ENCODE measurements around the gene GNG7. TPM values are rescaled to one million over a fixed set of nuclear protein-coding genes. Genes with fewer than 3 reads are reported as not detected.
"Not testable (repeated sequence)": the region's sequence is repeated elsewhere in the genome, so short reads cannot be mapped to it uniquely, and the experiment has no call there.

Gene GNG7
- total RNA-seq, 1 donor from 2014 or later: 1.8 TPM

DNA sequence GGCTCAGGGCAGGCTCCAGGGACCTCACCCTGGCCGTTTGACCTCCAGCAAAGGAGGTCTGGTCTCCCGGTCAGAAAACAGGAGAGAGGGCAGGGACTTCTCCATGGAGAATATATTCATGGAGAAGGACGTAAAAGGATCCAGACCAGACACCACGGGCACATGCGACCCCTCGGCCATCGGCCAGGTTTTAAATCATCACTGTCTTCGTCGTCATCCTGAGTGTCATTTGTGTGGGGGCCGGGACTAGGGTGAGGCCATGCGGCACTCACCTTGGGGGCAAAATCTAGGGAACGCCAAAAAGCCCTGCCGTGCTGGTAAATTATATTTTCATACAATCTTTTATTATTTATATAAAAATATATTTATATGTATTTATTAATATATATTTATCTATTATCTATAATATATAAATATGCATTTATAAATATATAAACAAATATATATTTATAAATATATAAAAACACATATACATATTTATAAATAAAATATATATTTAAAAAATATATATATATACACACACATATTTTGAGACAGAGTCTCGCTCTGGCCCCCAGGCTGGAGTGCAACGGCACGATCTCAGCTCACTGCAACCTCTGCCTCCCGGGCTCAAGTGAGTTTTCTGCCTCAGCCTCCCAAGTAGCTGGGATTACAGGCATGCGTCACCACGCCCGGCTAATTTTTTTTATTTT, 151.2 kb downstream of the GNG7 start:
- DNase-seq (ENCODE audit: low read depth): no peak

DNA sequence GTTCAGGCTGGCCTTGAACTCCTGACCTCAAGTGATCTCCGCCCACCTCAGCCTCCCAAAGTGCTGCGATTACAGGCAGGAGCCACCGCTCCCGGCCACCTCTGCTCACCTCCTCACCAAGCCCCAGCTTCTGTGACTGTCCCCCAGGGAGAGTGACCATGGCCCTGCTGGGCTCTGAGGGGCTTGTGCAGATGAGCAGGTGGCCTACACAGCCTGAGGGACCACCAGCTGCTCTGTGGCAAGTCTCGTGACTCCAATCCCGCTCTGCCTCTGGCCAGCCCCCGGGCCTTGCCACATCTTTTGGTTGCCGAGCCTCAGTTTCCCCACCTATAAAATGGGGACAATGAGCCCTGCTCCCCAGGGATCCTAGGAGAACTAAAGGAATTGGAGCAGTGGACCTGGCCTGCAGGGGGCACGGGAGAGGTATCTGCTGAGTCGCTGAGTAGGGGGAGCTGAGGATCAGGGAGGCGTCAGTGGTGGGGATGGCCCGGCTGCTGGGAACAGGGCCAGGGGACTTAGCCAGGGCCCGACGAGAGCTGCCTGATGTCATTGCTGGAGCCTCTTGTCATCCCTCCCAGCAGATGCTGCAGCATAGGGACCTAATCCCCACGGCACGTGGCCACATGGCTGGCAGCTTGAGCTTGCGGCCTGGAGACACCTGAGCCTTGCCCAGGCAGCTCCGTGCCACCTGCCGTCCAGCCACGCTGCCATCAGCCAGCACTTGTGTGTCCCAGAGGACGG, 151.9 kb downstream of the GNG7 start:
- DNase-seq (ENCODE audit: low read depth): no peak

DNA sequence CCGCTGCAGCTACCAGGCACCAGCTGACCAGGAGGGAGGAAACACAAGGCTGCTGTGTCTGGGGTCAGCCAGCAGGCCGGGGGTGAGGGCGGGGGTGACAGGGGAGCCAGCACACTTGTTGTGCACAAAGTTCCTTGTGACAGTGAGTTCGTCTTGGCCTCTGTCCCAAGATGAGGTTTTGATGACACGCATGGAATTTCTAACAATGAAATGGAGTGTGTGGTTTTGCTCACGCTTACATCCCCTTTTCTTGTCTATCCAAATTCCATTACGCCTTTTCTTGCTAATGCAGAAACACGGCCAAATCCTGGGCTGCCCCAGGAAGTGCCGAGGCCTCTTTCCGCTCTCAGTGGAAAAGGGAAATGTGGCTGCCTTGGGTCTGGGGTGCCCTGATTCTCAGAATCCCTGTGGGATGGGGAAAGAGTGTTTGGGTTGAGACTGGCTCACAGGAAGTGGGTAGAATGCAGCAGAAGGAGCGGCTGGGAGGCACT, 152.7 kb downstream of the GNG7 start:
- DNase-seq (ENCODE audit: low read depth): peak; percentile 73

DNA sequence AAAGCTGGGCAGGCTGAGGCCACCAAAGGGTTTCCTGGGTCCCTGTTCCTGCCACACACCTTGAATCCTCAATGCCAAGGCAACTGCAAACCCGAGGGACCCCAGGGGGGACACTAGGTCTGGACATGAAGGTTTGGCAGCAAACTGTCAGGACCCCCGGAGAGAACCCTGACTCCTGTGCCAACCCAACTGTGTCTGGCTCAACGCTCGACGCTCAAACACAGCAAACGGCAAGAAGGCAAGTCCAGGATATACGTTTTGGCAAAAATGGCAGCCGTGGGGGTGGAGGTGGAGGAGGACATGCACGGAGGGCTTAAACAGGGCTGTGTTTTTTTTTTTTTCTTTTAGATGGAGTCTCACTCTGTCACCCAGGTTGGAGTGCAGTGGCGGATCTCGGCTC, 153.5 kb downstream of the GNG7 start:
- no peak for DNase-seq (ENCODE audit: low read depth)

DNA sequence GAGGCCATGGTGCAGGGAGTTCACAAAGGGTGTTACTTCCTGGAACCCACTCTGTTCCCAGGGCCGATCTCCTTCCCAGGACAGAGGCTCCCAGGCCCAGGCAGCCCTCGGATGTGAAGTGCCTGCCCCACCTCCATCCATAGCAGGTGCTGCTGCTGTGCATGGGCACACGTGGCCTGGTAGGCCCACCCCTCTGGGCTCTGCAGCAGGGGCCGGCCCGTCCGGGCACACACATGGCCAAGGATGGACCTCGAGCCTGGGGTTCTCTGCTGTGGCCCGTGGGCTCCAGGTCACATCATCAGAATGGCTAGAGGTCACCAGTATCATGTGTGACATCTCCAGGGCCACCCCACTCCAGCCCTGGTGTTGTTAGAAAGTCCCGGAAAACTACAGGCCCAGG, 154.8 kb downstream of the GNG7 start:
- no peak for DNase-seq (ENCODE audit: low read depth)

DNA sequence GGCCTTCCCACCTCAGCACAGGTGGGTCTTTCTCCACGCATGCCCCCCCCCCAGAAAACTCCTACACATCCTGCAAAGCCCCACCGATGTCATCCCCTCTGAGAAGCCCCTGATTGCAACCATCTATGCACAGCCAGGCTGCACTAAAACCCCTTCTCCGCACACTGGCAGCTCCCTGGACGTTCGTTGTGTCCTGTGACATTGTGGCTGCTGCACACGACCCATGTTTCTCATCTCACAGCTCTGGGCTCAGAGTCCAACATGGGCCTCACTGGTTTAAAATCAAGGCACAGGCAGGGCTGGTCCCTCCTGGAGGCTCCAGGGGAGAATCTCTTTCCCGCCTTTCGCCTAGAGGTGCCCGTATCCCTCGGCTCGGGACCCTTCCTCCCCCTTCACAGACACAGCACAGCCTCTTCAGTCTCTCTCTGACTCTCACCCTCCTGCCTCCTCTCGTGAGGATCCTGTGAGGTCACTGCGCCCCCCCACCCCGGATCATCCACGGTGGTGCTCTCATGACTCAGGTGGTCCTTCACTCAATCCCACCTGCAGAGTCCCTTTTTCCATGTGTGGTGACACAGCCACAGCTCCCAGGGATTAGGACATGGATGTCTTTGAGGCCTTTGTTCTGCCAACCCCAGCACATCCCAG, 155.3 kb downstream of the GNG7 start:
- no peak for DNase-seq (ENCODE audit: low read depth)

DNA sequence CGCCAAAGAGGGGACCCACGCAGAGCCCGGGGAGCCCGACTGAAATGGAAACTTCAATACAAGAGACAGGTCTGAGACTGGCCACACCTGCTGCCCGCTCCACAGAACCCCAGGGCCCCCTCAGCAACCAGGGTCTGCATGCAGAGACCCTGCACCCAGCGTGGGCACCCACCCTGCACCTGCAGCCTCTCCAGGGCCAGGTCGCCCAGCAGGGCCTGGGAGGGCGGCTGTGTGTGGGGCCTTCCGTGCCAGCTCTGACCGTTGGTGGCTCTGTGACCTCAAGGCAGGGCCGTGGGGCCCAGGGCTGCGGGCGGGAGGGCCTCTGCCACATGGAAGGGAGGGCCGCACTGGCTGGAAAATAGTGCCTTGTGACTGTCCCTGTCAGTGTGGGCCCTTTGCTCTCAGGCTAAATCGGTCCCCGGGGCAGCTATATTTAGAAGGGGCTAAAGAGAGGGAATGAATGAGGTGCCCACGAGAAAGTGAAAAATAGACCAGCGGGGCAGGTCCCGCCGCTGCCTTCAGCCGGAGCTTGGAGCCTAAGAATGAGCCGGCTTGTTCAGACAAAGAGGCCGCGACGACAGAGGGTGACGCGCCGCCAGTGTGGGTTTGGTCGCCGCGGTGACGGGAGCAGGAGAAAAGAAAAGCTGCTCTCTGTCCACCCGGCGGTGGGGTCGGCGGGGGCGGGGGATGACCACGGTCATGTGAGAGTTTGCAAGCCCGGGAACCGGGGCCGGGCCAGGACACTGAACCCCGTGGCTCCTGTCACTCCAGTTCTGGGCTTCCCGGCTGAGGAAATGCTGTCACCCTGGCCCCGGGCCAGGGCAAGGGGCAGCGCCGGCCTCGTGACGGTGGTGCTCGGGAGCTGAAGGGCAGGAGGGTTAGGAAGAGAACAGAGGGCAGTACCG, 156.1 kb downstream of the GNG7 start:
- DNase-seq (ENCODE audit: low read depth): peak; percentile 21

DNA sequence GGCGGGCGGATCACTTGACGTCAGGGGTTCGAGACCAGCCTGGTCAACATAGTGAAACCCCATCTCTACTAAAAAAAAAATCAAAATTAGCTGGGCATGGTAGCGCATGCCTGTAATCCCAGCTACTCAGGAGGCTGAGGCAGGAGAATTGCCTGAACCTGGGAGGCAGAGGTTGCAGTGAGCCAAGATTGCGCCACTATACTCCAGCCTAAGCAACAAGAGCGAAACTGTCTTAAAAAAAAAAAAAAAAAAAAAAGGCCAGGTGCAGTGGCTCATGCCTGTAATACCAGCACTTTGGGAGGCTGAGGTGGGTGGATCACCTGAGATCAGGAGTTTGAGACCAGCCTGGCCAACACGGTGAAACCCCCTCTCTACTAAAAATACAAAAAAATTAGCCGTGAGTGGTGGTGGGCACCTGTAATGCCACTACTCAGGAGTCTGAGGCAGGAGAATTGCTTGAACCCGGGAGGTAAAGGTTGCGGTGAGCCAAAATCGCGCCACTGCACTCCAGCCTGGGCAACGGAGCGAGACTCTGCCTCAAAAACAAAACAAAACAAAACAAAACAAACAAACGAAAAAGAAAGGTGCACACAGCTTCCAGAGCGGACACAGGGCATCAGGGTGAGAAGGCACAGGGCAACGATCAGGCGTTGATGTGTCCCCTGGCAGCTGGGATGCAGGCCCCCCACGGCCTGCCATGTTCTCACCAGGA, 156.9 kb downstream of the GNG7 start:
- DNase-seq (ENCODE audit: low read depth): not testable (repeated sequence)

DNA sequence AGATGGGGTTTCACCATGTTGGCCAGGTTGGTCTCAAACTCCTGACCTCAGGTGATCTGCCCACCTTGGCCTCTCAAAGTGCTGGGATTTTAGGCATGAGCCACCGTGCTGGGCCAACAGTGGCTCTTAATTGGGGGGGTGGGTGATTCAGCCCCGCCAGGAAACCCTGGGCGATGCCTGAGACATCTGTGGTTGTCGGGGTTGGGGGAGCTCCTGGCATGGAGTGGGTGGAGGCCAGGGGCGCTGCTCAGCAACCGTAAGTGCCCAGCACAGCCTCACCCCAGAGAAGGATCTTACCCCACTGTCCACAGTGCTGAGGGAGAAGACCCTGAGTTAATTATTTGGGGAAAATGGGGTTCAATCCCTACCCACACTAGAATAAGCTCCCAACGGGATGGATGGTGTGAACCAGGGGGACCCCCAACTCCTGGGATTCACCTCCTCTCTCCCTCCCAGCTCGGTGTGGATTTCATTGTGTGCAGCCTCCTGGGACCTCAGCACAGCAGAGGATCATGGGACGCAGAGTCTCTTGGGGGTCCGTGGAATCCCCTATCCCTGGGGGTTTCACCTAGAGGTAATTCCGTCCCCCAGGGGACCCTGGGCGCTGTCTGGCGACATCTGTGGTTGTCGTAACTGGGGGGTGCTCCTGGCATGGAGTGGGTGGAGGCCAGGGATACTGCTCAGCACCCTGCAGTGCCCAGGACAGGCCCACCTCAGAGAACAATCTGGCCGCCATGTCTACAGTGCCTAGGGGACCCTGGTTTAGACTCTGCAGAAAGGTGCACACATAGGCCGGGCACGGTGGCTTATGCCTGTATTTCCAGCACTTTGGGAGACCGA, 157.7 kb downstream of the GNG7 start:
- DNase-seq (ENCODE audit: low read depth): peak; percentile 31

DNA sequence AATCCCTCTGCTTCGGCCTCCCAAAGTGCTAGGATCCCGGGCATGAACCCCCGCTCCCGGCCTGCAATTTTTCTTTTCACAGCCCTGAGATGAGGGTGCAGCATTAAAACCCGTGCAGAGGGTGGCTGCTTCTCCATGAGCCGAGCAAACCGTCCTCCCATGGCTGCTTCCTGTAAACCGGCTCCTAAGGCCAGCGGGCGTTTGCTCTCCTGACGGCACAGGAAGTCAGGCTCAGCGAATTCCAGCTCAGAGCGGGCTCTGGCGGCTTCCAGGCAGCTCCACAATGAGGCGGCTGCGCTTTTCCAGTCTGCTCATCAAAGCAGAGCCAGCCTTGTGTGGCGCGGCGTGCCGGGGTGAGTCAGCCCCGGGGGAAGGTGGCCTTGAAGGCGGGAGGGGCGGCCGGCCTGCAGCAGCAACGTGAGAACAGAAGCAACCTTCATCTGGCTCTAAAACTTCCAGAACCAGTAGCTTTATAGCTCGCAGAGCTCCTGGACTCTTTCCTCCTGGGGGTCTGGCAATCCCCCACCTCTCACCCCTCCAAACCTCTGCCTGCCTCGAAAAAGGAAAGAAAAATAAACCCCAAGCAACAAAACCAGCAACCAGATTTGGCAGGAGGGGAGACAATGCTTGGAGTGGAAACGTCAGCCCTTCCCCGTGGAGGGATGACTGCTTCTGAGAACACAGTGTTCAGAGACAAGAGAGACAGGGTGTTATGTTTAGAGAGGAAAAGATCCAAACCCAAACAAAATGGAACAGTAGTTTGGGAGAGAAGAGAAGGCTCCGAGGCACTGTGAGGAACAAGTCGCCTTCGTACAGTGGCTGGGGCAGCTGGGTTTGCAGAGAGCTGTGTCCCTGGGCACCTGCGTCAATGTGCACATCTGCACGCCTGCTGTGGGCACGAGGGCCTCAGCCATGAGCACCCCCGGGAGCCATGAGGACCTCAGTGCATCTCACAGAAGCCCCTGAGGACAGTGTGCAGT, 158.7 kb downstream of the GNG7 start:
- DNase-seq (ENCODE audit: low read depth): peak; percentile 95

DNA sequence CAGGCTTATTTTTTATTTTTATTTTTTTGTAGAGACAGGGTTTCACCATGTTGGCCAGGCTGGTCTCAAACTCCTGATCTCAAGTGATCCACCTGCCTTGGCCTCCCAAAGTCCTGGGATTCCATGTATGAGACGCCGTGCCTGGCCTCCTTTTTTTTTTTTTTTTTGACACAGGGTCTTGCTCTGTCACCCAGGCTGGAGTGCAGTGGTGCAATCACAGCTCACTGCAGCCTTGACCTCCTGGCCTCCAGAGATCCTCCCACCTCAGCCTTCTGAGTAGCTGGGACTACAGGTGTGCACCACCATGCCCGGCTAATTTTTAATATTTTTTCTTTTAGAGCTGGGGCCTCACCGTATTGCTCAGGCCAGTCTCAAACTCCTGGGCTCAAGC, 159.4 kb downstream of the GNG7 start:
- DNase-seq (ENCODE audit: low read depth): not testable (repeated sequence)

DNA sequence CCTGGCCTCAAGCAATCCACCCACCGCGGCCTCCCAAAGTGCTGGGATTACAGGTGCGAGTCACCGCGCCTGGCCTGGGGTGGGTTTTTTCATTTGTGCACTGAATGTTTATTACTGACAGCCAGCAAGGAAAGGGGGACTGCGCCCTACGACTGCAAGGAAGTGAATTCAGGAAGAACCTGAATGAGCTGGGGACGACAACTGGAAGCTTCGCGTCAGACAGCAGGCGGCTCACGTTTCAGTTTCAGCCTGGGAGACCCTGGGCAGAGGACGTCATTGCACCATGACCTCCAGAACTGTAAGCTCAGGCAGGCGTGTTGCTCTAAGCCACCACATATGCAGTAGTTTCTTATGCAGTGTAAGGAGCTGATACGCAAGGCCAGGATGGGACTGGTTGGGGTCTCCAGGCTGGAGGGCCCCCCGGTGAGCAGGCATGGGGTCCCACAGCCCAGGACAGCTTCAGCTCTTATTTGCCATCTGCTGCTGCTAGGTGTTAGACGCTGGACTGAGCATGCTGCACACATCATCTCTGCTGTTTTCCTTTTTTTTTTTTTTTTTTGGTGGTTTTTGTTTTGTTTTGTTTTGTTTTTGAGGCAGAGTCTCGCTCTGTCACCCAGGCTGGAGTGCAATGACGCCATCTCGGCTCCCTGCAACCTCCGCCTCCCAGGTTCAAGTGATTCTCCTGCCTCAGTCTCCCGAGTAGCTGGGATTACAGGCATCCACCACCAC, 160.0 kb downstream of the GNG7 start:
- no peak for DNase-seq (ENCODE audit: low read depth)

DNA sequence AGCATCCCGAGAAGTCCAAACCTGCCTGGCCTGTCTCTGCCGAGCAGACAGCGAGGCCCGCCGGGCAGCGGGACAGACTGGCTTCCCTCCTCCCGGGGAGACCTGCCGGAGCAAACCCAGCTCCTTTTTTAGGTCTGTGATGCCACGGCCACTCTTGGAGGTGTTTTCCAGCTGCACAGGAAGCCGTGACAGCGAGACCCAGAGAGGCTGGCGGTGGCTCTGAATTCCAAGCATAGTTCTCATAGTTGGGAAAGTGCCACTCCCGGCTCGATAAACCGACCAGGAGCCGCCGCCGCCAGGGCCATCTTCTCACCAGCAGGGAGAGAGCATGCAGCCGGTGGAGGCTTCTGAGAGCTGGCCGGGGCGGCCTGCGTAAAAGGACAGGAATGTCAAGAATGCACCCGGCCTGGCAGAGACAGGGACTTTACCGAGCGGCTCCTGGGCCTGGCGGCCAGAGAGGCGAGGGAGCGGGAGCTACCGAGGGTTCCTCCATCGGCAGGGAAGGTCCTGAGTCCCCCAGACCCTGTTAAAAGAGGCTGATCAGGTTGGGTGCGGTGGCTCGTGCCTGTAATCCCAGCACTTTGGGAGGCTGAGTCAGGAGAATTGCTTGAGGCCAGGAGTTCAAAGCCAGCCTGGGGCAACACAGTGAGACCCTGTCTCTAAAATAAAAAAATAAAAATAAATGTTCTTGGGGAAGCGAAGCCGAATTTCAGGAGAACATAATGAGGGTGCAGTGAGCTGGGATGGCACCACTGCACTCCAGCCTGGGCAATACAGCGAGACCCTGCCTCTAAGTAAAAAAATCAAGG, 161.6 kb downstream of the GNG7 start:
- peak; percentile 92 for DNase-seq (ENCODE audit: low read depth)

DNA sequence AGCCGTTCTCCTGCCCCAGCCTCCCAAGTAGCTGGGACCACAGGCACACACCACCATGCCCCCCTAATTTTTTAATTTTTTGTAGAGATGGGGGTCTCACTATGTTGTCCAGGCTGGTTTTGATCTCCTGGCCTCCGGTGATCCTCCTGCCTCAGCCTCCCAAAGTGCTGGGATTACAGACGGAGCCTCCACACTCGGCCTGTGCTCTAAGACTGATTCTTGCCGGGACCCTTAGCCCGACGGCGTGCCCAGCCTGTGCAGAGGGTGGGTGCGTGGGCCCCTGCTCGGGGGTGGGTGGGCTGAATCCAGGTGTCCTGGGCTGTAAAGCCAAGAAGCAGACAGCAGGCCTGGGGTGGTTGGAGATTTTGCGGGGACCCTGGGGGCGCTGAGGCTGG, 162.2 kb downstream of the GNG7 start:
- DNase-seq (ENCODE audit: low read depth): no peak

DNA sequence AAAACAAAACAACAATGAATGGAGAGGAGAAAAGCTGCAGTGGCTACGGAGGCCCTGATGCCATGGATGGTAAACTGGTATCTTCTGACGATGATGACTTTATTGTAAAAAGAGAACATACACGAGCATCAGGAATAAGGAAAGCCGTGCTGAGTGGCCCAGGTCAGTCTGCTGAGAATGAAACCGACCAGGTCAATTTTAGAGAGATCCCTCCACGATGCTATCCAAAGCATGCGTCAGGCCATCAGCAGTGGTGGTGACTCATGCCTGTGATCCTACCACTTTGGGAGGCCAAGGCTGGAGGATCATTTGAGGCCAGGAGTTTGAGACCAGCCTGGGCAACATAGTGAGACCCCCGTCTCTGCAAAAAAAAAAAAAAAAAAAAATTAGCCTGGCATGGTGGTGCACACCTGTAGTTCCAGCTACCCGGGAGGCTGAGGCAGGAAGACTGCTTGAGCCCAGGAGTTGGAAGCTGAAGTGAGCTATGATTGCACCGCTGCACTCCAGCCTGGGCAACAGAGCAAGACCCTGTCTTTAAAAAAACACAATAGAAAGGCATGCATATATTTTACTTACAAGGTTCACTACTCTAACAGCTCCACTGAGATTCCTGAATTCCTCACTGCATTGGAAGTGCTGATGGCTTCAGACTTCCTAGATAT, 164.3 kb downstream of the GNG7 start:
- DNase-seq (ENCODE audit: low read depth): no peak

DNA sequence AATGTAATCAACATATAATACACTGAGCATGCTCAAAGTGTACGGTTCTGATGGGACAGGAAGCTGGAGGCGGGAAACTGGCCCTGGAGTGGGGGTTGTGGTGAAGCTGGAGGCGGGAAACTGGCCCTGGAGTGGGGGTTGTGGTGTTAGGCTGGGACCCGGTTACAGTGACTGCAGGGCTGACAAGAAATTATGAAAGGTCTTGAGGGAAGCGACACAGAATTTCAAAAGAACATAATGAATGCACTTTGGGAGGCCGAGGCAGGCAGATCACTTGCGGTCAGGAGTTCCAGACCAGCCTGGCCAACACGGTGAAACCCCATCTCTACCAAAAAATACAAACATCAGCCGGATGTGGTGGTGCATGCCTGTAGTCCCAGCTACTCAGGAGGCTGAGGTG, 164.9 kb downstream of the GNG7 start:
- not testable (repeated sequence) for DNase-seq (ENCODE audit: low read depth)

DNA sequence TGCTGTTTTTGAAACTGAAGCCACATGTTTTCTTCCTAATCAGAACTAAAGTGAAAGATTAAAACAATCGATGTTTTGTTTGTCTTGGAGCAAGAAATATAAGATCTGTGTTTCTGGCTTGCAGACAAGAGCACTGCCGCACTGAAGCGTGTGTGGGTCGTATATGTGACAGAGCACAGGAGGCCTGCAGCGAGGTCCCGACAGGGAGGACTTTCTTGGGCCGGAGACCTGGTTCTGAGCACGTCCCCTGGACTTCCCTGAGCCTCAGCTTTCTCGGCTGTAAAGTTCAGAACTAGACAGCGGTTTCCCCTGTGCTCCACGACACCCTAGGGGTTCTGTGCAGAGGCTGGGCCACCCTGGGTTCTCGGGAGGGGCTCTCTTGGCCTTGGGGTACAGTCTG, 166.0 kb downstream of the GNG7 start:
- DNase-seq (ENCODE audit: low read depth): no peak
